GM21367 (cell line): Measurements from ENCODE around the gene PHF21B.

Source experiments
- ATAC-seq: cut with Tn5 transposase; IDR thresholded peaks from one replicate; pipeline ENCODE4 v1.9.1; 2021; ENCODE audit not compliant: unreplicated experiment

The PHF21B gene

DNA sequence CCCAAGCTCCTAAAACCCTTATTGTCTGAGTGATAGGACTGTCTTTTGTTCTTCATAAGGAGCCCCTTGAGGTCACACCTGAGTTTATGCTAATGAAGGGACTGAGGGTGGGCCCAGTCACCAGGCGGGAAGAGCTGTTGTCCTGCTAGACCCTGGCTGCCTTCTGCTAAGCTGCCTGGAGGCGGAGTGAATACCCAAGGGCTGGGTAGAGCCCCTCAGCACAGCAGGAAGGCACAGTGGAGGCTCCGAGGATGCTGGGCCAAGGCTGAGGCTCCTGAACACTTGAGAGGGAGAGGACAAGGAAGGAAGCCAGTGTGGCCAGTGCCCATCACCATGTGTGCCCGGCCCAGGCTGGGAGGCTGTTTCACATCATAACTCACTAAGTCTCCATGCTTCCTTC, 4.8 kb upstream of the PHF21B start:
- no peak for ATAC-seq

DNA sequence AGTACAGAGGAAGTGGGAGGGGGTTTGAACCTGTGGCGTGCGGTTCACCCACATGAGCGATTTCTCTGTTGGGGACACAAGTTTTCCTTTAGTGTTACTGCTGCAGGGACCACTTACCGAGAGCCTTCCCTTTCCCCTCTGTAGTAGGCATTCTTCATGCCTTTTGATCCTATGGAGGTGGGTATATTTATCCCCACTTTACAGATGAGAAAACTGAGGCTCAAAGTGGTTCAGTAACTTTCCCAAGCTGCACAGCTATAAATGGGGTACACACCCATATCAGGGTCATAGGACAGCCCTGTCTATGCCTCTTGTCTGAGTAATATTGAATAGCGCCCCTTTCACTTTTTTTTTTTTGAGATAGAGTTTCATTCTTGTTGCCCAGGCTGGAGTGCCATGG, 3.3 kb upstream of the PHF21B start:
- ATAC-seq: no peak

DNA sequence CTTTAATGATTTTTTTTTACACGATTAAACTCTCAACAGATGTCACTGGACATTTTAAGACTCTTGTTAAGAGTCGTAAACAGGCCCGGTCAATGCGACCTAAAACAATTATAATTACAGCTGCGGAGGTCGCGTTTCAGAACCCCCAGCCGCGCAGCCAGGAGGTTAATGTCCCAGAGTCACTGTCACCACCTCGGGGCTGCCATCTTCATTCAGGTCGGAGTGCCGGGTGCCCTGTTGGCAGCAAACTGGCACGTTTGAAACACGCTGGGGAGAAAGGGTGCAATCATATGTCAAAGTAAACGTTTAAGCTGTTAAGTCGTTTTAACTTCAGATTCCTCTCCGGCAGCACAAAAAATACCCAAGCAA, 711 bp upstream of the PHF21B start:
- no peak for ATAC-seq

DNA sequence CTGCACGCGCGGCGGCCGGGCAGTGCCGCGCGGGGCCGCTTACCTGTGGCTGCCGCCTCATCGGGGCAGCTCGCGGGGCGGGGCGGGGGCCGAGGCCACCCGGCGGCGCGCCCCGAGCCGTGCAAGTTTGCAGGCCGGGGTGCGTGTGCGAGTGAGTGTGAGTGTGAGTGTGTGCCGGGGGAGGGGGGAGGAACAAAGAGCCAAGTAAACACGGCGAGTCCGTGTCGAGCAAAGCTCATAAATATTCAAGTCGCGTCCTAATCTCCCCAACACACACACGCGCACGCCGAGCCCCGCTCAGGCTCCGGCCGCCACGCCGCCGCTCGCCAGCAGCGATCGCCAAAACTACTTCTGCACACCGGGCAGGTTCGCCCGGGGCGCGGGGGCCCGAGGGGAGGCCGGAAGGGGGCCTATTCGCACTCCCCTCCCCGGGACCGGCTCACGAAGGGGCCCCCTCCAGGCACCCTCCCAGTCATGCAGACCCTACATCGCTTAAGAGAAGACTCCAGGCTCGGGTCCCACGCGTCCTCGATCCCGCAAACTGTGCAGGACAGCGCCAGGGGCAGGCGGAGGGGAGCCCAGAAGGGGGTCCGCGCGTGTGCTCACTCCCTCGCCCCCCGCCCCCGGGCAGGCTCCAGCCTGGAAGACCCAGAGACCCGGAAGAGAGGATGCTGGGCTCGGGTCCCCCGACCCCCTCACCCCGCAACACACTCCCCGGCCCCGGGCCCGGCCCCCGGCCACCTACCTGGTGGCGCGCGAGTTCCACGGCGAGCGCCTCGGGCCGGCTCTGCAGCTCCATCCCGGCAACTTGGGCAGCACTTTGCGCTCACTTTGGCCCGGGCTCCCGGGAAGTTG, 827 bp downstream of the PHF21B start:
- ATAC-seq: no peak

DNA sequence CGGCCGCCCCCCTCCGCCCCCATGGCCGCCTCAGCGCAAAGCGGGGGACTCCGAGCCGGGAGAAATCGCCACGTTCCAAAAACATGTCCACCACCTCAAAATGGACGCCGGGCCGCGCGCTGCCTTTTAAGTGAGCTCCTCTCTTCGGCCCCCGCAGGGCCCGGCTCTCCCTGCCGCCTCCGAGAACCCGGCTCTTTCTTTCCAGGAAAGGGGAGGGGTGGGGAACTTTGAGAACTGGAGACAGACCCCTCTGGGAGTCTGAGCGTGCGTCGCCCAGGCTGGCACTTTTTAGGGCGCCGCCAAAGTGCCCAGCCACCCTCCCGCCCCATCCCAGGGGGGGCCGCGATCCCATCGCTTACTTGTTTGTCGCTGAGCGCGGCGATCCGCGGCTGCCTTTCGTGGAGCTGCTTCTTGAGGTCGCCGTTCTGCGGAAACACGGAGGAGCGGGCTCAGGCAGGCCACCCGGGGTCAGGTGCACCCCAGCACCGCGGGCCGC, 1.6 kb downstream of the PHF21B start:
- no peak for ATAC-seq

DNA sequence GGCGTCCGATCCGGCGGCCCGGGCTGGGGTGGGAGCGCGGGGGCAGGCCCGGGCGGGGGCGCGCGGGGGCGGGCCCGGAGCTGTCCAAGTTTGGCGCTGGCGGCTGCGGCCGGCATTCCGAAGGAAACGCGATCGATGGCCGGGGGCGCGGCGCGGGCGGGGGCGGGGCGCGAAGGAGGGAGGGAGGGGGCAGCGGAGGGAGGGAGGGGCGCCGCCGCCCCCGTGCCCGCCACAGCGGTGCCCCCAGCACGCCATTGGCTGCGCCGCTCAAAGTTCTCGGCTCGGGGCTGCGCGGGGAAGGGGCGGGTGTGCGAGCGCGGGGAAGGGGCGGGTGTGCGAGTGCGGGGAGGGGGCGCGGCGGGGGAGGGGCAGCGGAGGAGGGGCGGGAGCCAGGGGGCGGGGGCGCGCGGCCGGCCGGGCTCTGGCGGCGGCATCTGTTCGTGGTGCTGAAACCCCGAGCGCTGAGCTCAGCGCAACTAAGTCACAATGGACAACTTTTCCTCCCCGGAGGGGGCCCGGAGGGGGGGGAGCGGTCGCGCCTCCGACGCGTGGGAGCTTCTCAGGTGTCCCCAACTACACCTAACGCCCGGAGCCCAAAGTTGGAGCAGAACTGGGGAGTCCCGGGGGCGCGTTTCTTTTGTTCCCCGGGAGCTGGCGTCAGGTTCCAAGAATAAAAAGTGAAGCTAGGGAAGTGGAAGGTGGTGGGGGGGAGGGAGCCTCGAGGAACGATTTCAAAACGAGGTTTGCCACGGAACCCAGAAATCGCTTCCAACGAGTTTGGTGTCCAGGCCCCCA, 2.2 kb downstream of the PHF21B start:
- ATAC-seq: no peak

DNA sequence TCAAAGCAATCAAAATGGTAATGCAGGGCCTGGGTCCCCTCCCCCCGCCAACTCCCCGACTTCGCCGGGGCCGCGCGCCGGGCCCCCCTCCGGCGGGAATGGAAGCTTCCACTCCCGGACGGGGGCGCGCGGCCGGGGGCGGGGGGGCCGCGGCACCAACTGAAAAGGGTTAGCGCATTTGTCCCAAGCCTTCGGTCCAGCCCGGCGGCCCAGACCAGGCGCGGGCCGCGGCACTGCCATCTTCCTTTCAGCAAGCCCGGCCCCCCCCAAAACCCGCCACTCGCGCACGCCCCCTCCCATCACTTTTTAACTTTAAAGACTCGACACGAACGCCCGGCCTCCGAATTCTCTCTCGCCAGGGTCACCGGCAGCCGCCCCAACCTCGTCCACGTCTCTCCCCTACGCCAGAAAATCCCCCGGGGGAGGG, 2.8 kb downstream of the PHF21B start:
- ATAC-seq: no peak

DNA sequence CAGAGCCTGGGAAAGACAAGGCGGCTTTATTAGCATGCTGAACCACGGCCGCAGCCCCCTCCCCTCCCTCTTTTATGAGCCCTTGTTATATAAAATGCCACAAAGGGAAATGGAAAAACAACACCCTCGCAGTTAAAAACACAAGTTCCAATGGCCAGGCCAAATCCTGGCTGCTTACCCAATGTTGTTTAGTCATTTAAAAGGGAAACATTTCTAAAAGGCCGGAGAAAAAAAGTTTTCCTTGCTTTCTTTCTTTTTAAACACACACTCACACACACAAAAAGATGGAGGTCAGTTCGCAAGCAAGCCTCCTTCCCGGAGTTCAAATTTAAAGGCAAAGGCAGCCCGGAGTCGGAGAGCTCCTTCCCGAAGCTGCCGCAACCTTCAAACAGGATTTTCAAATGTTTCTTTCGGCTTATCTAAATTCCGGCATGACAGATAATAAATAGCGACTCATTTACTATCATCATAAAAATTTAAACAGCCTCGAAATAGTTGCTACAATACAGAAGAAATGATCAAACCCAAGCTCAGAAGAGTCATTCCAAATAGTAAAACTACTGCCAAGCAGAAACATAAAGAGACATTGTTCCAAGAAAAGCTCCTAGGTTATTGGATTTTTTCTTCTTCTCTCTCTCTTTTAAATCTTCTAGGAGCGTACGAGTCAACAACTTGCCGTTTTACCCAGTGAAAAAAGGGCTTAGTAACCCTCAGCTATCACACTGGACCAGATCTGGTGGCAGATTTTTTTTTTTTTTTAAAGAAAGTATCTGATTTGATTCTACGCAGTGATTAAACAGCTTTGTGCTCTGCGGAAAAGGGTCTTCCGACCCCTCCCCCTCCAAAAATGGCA, 3.5 kb downstream of the PHF21B start:
- no peak for ATAC-seq

DNA sequence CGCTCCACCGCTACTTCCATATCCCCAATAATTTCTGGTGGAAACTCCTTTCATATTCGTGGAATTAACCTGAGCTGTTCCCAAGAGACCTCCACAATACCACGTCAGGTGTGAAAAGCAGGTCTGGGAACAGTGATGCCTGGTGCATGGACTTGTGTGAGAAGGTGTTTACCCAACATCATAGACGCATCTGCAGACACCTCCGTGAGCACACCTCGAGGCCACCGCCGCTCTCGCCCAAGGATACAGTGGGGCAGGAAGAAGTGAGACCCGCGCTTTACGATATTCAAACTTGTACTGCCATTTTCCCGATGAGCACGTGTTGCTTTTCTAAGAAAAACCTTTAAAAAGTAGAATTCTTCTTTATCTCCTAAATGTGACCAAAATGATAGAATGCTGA, 8.2 kb downstream of the PHF21B start:
- no peak for ATAC-seq

DNA sequence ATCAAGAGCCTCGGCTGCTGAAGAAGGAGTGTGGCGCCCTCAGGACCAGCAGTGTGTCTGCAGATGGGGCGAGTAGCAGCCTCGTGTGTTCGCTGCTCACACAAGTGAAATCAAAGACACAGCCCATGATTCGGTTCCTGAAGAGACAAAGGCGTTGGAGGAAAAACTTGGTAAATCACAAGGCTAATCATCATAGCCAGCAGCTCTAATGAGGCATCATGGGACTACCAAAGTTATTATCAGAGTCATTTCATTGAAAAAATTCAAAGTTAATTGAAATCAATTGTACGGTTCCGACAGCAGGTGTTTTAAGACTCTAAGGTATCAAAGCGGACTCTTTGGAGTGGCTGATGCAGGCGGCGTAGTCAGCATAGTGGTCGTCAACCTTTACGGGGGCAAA, 9.5 kb downstream of the PHF21B start:
- ATAC-seq: no peak

DNA sequence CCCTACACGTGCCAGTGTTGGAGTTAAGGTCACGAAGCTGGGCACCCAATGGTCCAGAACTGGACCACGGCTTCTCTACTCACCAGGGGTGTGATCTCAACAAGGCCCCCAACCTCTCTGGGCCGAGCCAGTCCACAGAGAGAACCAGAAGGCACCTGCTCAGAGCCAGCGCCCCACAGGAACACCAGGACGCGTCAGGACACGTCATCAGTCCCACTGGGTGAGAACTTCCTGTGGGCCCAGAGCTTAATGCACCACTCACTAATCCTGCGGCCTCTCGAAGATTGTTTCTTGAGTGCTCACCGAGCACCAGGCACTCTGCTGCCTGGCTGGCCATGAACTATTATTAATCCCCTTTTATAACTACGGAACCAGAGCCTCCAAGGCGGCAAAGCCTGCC, 10.1 kb downstream of the PHF21B start:
- ATAC-seq: no peak

DNA sequence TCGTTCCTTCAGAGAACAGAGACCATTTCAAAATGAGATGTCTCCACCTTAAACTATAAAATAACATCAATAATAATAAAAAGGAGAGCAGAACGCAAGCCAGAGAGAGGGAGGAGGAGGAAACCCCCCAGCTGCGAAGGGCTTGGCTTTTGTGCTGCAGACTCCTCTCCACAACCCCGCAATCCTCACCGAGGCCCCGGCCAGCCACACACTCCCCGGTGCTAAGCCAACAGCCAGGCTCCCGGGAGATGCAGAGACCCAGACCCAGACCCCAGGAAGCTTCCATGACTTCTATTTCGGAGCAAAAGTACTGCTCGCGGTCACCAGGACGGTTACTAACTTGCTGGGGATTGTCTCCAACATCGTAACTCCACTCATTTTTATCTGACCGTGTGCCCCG, 10.6 kb downstream of the PHF21B start:
- ATAC-seq: no peak

DNA sequence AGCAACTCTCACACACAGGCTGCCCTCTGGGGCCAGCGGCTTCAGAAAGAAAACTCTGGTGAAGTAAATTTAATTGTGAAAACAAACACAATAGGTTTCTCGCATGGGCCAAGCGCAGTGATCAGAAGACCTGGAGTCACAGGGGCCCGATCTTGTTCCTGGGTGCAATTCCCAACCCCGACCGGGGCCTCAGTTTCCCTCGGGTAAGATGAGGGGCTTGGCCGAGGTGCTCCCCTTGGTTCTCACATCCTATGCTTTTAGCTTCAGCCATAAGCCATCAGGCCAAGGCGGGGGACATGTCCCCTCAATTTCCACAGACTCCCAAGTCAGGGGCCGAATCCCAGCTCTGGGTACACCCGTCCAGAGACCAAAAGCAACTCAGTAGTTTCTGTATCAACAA, 11.5 kb downstream of the PHF21B start:
- ATAC-seq: no peak

DNA sequence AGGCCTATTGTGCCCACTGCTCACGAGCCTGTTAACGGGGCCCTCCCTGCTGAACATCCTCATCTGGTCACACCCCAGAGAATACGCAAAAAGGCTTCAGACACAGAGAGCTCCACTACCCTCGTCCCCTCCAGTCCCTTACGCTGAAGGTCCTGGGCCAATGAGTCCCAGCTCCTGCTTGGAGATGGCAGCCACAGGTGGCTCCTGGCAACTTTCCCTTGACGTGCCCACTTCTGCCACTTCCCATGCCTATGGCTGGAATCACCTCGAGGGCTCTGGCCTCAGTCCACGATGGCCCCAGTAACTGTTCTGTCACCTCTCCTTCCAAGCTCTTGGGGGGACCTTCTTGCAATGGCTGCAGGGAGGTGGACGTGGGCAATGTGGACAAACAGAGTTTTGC, 12.7 kb downstream of the PHF21B start:
- ATAC-seq: no peak

DNA sequence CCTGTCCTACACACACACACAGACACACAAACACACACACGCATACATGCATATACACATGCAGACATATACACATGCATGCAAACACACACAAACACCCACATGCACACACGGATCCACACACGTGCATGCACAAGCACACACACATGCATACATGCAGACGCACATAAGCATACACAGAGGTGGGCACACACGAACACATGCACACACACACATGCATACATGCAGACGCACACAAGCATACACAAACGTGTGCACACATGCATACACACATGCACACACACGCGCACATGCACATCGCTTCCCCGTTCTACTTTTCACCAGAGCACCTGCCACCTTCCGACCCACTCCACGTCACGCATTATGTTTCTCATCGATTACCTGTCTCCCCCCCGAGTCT, 13.2 kb downstream of the PHF21B start:
- ATAC-seq: no peak

DNA sequence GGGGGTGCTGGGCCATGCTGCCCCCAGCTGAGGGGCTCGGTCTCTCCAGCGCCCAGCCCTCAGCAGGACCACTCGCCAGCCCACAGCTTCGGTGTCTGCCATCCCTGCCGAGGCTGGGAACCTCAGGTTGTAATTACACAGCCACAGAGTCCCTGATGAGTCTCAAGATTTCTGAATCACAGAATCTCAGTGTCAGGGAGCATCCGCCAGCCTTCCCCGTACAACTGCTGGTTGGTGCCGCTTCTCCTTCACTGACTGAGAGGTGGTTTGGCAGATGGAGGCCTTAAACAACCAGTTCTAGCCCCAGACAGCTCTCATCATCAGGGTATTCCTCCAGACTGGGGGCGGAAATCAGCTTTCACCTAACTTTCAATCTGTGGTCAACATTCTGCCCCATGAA, 13.7 kb downstream of the PHF21B start:
- no peak for ATAC-seq

DNA sequence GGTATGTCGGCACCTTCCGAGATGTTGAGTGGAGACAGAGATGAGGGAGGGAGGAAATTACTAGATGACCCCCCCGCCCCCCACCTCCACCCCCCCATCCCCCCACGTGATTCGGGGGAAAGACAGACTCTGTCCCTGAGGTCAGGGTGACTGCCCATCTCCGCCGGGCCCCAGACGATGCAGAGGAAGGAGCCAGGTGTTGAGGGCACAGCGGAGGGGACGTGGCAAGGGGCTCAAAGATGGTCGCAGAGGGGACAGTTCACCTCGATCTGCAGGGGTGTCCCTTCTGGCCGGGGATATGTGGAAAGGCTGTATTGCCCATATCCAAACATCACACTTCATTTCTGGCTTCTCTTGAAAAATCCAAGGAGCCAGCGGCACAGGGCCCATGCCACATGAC, 14.1 kb downstream of the PHF21B start:
- no peak for ATAC-seq

DNA sequence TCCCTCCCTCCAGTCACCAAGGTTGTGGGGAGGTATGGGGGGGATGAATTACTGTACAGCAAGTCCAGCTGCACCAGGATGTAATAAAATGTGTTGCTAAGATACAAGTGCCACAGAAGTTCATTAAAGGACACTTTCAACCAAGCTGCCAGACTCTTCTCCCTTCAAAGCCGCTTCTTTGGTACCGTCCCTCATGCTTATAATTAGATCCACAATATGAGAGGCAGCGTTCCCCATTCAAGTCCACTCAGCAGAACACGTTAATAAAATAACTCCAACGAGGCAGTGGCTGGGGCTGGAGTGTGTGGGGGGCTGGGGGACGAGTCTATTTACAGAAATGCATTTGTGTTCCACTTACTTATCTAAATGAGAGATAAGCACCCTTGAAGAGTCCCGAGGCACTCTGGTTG, 14.7 kb downstream of the PHF21B start:
- ATAC-seq: no peak

DNA sequence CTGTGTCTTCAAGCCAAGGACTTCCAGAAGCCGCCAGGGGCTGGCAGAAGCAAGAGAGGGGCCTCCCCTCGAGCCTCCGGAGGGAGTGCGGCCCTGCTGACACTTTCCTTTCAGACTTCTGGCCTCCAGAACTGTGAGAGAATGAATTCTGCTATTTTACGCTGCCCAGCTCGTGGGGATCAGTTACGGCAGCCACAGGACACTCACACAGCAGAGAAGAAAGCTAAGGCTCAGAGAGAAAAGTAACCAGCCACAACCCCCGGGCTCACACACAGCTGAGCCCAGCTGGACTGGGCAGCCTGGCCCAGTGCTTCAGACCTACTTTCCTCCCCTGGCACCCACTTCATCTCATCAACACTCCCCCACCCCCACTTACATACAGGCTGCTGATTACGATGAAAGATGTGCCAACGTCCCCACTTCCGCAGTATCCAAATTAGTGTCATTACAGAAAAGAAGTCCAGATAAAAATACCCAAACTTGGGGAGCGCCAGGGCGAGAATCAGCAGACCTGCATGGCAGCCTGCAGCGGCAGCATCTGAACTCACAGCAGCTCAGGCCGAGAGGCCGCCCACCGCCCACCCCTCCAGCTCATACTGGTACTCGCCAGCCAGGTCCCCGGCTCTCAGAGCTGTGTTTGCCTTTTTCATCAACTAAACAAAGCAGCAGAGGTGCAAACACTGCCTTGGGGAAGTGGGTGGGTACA, 15.3 kb downstream of the PHF21B start:
- no peak for ATAC-seq

DNA sequence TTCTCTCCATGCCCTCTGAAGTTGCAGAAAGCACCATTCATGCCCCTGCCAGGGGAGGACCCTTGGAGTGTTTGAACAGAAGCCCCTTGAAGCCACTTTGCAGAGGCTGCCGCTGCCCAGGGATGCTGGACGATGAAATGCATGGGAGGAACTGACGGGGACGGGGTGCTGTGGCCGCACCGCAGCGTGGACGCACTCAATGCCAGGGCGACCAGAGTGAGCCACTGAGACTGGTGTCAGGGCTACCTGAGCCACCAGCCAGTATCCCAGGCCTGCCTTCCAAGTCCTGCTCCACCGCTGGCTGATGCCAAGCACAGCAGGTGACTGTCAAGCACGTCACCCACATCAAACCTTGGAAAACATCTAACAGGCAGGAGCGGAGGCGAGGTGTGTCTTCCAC, 17.6 kb downstream of the PHF21B start:
- no peak for ATAC-seq

DNA sequence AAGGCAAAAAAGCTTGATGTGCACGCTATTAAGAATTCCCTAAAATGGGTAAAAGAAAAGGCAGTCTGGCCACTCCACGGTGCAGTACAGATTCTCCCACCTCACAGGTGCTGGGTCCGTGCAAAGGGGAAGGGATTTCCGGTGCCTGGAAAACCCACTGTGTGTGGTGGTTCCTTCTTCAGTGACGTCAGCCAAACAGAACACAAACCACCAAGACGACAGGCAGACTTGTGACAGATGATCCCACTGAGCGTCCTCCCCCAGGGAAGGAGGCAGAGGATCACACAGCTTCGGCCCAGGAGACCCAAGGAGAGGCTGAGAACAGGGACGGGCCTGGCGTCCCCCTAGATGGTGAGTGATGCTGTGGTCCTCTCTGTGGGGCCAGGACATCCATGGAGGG, 18.6 kb downstream of the PHF21B start:
- ATAC-seq: no peak
